ENCODE measurements around the gene HECTD2. TPM values are rescaled to one million over a fixed set of nuclear protein-coding genes. Genes with fewer than 3 reads are reported as not detected.
A peak's percentile ranks its signal among the peaks of the same experiment; 100 is the strongest.

HECTD2 gene
- total RNA-seq, 4 donors from 2014 or later, result 20.6 to 41.9 (median 25.8) TPM

- TF ChIP-seq POLR2AphosphoS5 (IDR thresholded peaks at IDR 0.05), result no peak
- TF ChIP-seq CTCF (IDR thresholded peaks at IDR 0.05), result no peak
- H3K27ac ChIP-seq, result no peak overlapping the region
- H3K9me3 ChIP-seq, result no peaks in the 10 kb centered on the region
- ATAC-seq, result no peak
- peaks cover 14 to 69% (median 18%) of the 10 kb centered on the region in 3 donors for H3K4me1 ChIP-seq
- H3K36me3 ChIP-seq, result no peaks in the 10 kb centered on the region
- no peak overlapping the region for H3K4me3 ChIP-seq
- H3K27me3 ChIP-seq, result no peaks in the 10 kb centered on the region
- 16 to 43% methylated on average over 4 of the region's 4 CpGs for WGBS, 2 donors (ENCODE audit: low coverage in 1 of 2)
Observed at GRCh38 chr10:91412354-91413087, 2.4 kb downstream of the HECTD2 start.

- Histone ChIP-seq H3K4me1 (peaks cover 14 to 62% (median 18%) of the 10 kb centered on the region in 3 donors), H3K27me3 (no peaks in the 10 kb centered on the region), H3K9me3 (no peaks in the 10 kb centered on the region), H3K27ac (no peak overlapping the region), H3K36me3 (no peaks in the 10 kb centered on the region), H3K4me3 (no peak overlapping the region)
- WGBS, 2 donors (ENCODE audit: low coverage in 1 of 2), result 32 to 62% methylated on average over 3 of the region's 3 CpGs
- ATAC-seq, result no peak
- TF ChIP-seq EP300 (IDR thresholded peaks at IDR 0.05) (no peak), CTCF (IDR thresholded peaks at IDR 0.05) (no peak), POLR2A (IDR thresholded peaks at IDR 0.05) (no peak), POLR2AphosphoS5 (IDR thresholded peaks at IDR 0.05) (no peak)
Observed at GRCh38 chr10:91415816-91416215, 5.7 kb downstream of the HECTD2 start.

GRCh38 chr10:91416339-91416855 is 6.3 kb downstream of the HECTD2 start:
- H3K36me3 ChIP-seq, result no peaks in the 10 kb centered on the region
- H3K27me3 ChIP-seq, result no peaks in the 10 kb centered on the region
- H3K27ac ChIP-seq, result peak overlapping the region in 2 of 4 donors; percentile 3 to 19
- WGBS, 2 donors (ENCODE audit: low coverage in 1 of 2), result 40 to 41% methylated on average over 3 of the region's 3 CpGs
- TF ChIP-seq CTCF (IDR thresholded peaks at IDR 0.05) (no peak), POLR2AphosphoS5 (IDR thresholded peaks at IDR 0.05) (no peak), EP300 (IDR thresholded peaks at IDR 0.05) (no peak), POLR2A (IDR thresholded peaks at IDR 0.05) (no peak)
- H3K4me1 ChIP-seq, result peaks cover 14 to 56% (median 18%) of the 10 kb centered on the region in 3 donors
- H3K4me3 ChIP-seq, result no peak overlapping the region
- no peaks in the 10 kb centered on the region for H3K9me3 ChIP-seq
- ATAC-seq, result no peak

GRCh38 chr10:91418416-91418815 is 8.3 kb downstream of the HECTD2 start:
- H3K27me3 ChIP-seq, result no peaks in the 10 kb centered on the region
- peaks cover 12 to 36% (median 14%) of the 10 kb centered on the region in 3 donors for H3K4me1 ChIP-seq
- H3K4me3 ChIP-seq, result no peak overlapping the region
- no peaks in the 10 kb centered on the region for H3K36me3 ChIP-seq
- H3K27ac ChIP-seq, result no peak overlapping the region
- H3K9me3 ChIP-seq, result no peaks in the 10 kb centered on the region
- WGBS, 2 donors (ENCODE audit: low coverage in 1 of 2), result 75 to 90% methylated on average over 2 of the region's 2 CpGs
- ATAC-seq, result no peak
- TF ChIP-seq CTCF (IDR thresholded peaks at IDR 0.05), result no peak
- no peak for TF ChIP-seq POLR2AphosphoS5 (IDR thresholded peaks at IDR 0.05)
- TF ChIP-seq POLR2A (IDR thresholded peaks at IDR 0.05), result no peak
- TF ChIP-seq EP300 (IDR thresholded peaks at IDR 0.05), result no peak

- WGBS, 2 donors (ENCODE audit: low coverage in 1 of 2), result 77 to 88% methylated on average over 2 of the region's 2 CpGs
- peaks cover 4 to 11% (median 9%) of the 10 kb centered on the region in 3 donors for H3K4me1 ChIP-seq
- H3K27ac ChIP-seq, result no peak overlapping the region
- TF ChIP-seq POLR2AphosphoS5 (IDR thresholded peaks at IDR 0.05), result no peak
- TF ChIP-seq EP300 (IDR thresholded peaks at IDR 0.05), result no peak
- no peak for TF ChIP-seq POLR2A (IDR thresholded peaks at IDR 0.05)
- no peak for TF ChIP-seq CTCF (IDR thresholded peaks at IDR 0.05)
- ATAC-seq, result no peak
- H3K4me3 ChIP-seq, result no peak overlapping the region
- H3K9me3 ChIP-seq, result no peaks in the 10 kb centered on the region
- no peaks in the 10 kb centered on the region for H3K36me3 ChIP-seq
- H3K27me3 ChIP-seq, result no peaks in the 10 kb centered on the region
Observed at GRCh38 chr10:91420868-91421267, 10.7 kb downstream of the HECTD2 start.
